CD14-positive monocyte (primary cell): ENCODE data around the gene C5. TPM values are rescaled to one million over a fixed set of nuclear protein-coding genes. Genes with fewer than 3 reads are reported as not detected.

Experiments
- DNase-seq, 3 donors: peaks; one replicate each; pipeline ENCODE4 v3.0.0-alpha.2; 2011 to 2022
- H2AFZ ChIP-seq: 2 replicates; pipeline ENCODE4 v1.6.0; 2012; ENCODE audit warnings: mild to moderate bottlenecking, low read depth, low read length, inconsistent platforms; ENCODE audit not compliant: insufficient read depth, poor library complexity, severe bottlenecking
- H3K27ac ChIP-seq, 2 donors: 1 replicate in 1 of 2; 2 replicates in 1 of 2; pipeline ENCODE4 v1.5.1; 2012 to 2013; ENCODE audit warnings: low read length in 2 of 2, control low read depth in 1 of 2, inconsistent platforms in 1 of 2, low read depth in 1 of 2, mild to moderate bottlenecking in 1 of 2
- H3K27me3 ChIP-seq, 2 donors: one replicate each; pipeline versions ENCODE4 v1.6.0 to v1.6.1; 2011 to 2013; ENCODE audit warnings: low read length in 2 of 2; ENCODE audit not compliant: control insufficient read depth in 2 of 2, insufficient read depth in 2 of 2
- H3K36me3 ChIP-seq, 2 donors: replicated peaks in 1 of 2; 1 replicate in 1 of 2; 2 replicates in 1 of 2; pipeline versions ENCODE4 v1.5.1 to v1.6.1; 2012 to 2013; ENCODE audit warnings: low read length in 2 of 2, control low read depth in 1 of 2, inconsistent platforms in 1 of 2, mild to moderate bottlenecking in 1 of 2; ENCODE audit not compliant: insufficient read depth in 2 of 2, control insufficient read depth in 1 of 2
- H3K4me1 ChIP-seq, 2 donors: 1 replicate in 1 of 2; 2 replicates in 1 of 2; pipeline versions ENCODE4 v1.5.1 to v1.6.1; 2012 to 2013; ENCODE audit warnings: low read length in 2 of 2, control low read depth in 1 of 2, inconsistent platforms in 1 of 2, mild to moderate bottlenecking in 1 of 2, moderate library complexity in 1 of 2; ENCODE audit not compliant: insufficient read depth in 2 of 2, control insufficient read depth in 1 of 2
- H3K4me2 ChIP-seq: replicated peaks from 2 replicates; pipeline ENCODE3; 2012; ENCODE audit warnings: low read length, moderate library complexity, mild to moderate bottlenecking; ENCODE audit not compliant: poor library complexity, severe bottlenecking; ENCODE audit errors: extremely low read depth
- H3K4me3 ChIP-seq, 3 experiments: fragments of 200-600 bp in 1 of 3; sonication (generic) in 1 of 3; replicated peaks in 1 of 3; 1 replicate in 2 of 3; 2 replicates in 1 of 3; pipeline ENCODE4 v1.5.1; 2011 to 2013; ENCODE audit warnings: low read length in 3 of 3, mild to moderate bottlenecking in 3 of 3, control low read depth in 2 of 3, low read depth in 2 of 3, inconsistent platforms in 1 of 3, moderate library complexity in 1 of 3
- H3K79me2 ChIP-seq: 2 replicates; pipeline ENCODE4 v1.6.0; 2012; ENCODE audit warnings: mild to moderate bottlenecking, control low read depth, inconsistent platforms, low read length, moderate library complexity; ENCODE audit not compliant: insufficient read depth
- H3K9ac ChIP-seq: 2 replicates; pipeline ENCODE4 v1.6.0; 2017; ENCODE audit warnings: low read length, mild to moderate bottlenecking; ENCODE audit not compliant: insufficient read depth, poor library complexity, severe bottlenecking
- H3K9me3 ChIP-seq, 2 donors: replicated peaks in 1 of 2; 1 replicate in 1 of 2; 2 replicates in 1 of 2; pipeline versions ENCODE4 v1.5.1 to v1.6.1; 2012 to 2013; ENCODE audit warnings: low read length in 2 of 2, control low read depth in 1 of 2; ENCODE audit not compliant: control insufficient read depth in 1 of 2, insufficient read depth in 1 of 2
- H4K20me1 ChIP-seq: 2 replicates; pipeline ENCODE4 v1.6.0; 2012; ENCODE audit warnings: mild to moderate bottlenecking, low read length, control low read depth, moderate library complexity; ENCODE audit not compliant: insufficient read depth
- H3K27ac Mint-ChIP-seq, 7 donors: one replicate each; pipeline ENCODE4 v1.8.0; 2020; ENCODE audit warnings: mild to moderate bottlenecking in 7 of 7, mixed read lengths in 7 of 7, moderate library complexity in 6 of 7, inconsistent platforms in 2 of 7
- H3K27me3 Mint-ChIP-seq, 3 donors: one replicate each; pipeline ENCODE4 v1.8.0; 2021 to 2022; ENCODE audit warnings: low read depth in 3 of 3, mild to moderate bottlenecking in 3 of 3, mixed read lengths in 3 of 3, moderate library complexity in 3 of 3, inconsistent platforms in 1 of 3
- H3K36me3 Mint-ChIP-seq, 2 donors: one replicate each; pipeline ENCODE4 v1.8.0; 2020; ENCODE audit warnings: mixed read lengths in 2 of 2, inconsistent platforms in 1 of 2, mild to moderate bottlenecking in 1 of 2
- H3K4me1 Mint-ChIP-seq: one replicate; pipeline ENCODE4 v1.8.0; 2020; ENCODE audit warnings: mild to moderate bottlenecking, mixed read lengths
- H3K4me3 Mint-ChIP-seq, 2 donors: one replicate each; pipeline ENCODE4 v1.8.0; 2020; ENCODE audit warnings: mild to moderate bottlenecking in 2 of 2, mixed read lengths in 2 of 2, moderate library complexity in 1 of 2
- H3K9me3 Mint-ChIP-seq, 7 donors: one replicate each; pipeline ENCODE4 v1.8.0; 2020 to 2022; ENCODE audit warnings: mixed read lengths in 7 of 7, mild to moderate bottlenecking in 6 of 7, moderate library complexity in 6 of 7, inconsistent platforms in 2 of 7
- WGBS: methylation state at CpG from one replicate; pipeline ENCODE4 v1.1.5; 2013; ENCODE audit warnings: missing lambda C conversion rate; ENCODE audit not compliant: insufficient coverage; 5-methylcytosine and 5-hydroxymethylcytosine counted together
- intact Hi-C, 2 donors: fragments of 100-400 bp; cut with micrococcal nuclease; formaldehyde crosslinking; loops; one replicate each; pipeline versions ENCODE4 v1.15.0 to v1.15.1; 2023
- polyA plus RNA-seq, 3 donors: library from polyadenylated mRNA; depleted of rRNA in 1 of 3; unstranded in 2 of 3; stranded (reverse) in 1 of 3; fragments of 300-500 nt in 2 of 3; fragments of >200 nt in 1 of 3; fragmentation: Illumina TruSeq in 2 of 3; gene quantifications; 1 replicate in 2 of 3; 2 replicates in 1 of 3; pipeline ENCODE4 v1.2.3, GENCODE V29; 2012 to 2021
- TF ChIP-seq, protein P1 (sequence below): fragments of 200-600 bp; IDR thresholded peaks from one replicate; pipeline ENCODE4 v1.8.0; 2022; ENCODE audit warnings: antibody characterized with exemption, mild to moderate bottlenecking

C5 gene
- polyA plus RNA-seq, 3 donors, result 0.66 to 3.5 (median 1.2) TPM

DNA sequence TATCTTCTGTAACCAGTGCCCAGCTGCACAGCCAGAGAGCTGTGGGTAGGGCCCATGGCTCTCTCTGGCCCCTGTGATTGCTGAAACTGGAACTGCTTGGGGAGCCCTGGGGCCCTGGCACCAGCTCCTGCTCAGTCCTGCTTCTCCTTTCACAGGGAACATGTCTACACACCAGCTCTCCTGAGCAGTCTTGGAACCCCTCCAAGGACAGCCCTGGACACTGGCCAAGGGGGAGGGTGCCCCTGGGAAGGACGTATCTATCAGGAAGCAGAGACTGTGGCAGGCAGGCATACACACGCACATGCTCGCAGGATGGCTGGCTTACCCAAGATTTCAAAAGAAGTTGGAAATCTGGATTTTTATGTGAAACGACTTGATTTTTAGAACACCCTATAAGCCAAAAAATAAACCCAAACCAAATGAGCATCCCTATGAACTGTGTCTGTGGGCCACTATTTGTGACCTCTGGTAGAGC lies 114.7 kb downstream of the C5 start:
- no peaks in the 10 kb centered on the region for H3K79me2 ChIP-seq
- 0% methylated on average over 1 of the region's 4 CpGs for WGBS
- H3K9me3 Mint-ChIP-seq, result no peaks in the 10 kb centered on the region
- H3K27me3 Mint-ChIP-seq, result peaks cover 0 to 3% (median 0%) of the 10 kb centered on the region in 3 donors
- H3K4me2 ChIP-seq, result peak overlapping the region; percentile 57
- H3K4me3 ChIP-seq, result peak overlapping the region in 1 of 3 experiments; percentile 44
- H3K4me1 Mint-ChIP-seq, result peaks cover 57% of the 10 kb centered on the region
- H3K4me1 ChIP-seq, result peaks cover 56 to 64% of the 10 kb centered on the region in 2 donors
- H3K36me3 ChIP-seq, result no peaks in the 10 kb centered on the region
- H2AFZ ChIP-seq, result peak overlapping the region; percentile 26
- no peaks in the 10 kb centered on the region for H4K20me1 ChIP-seq
- intact Hi-C loops, result loop anchor here in 1 of 2 donors (2.0 kb wide), 1 partner anchor 59 kb away; the partner anchor contains the start of gene PHF19
- H3K27ac ChIP-seq, result peak overlapping the region; percentile 78 to 90
- no peaks in the 10 kb centered on the region for H3K9me3 ChIP-seq
- peak overlapping the region; percentile 50 for H3K9ac ChIP-seq
- DNase-seq, result peak; percentile 89 to 96 (median 90)
- peak overlapping the region; percentile 12 to 79 for H3K4me3 Mint-ChIP-seq
- TF ChIP-seq, protein P1, sequence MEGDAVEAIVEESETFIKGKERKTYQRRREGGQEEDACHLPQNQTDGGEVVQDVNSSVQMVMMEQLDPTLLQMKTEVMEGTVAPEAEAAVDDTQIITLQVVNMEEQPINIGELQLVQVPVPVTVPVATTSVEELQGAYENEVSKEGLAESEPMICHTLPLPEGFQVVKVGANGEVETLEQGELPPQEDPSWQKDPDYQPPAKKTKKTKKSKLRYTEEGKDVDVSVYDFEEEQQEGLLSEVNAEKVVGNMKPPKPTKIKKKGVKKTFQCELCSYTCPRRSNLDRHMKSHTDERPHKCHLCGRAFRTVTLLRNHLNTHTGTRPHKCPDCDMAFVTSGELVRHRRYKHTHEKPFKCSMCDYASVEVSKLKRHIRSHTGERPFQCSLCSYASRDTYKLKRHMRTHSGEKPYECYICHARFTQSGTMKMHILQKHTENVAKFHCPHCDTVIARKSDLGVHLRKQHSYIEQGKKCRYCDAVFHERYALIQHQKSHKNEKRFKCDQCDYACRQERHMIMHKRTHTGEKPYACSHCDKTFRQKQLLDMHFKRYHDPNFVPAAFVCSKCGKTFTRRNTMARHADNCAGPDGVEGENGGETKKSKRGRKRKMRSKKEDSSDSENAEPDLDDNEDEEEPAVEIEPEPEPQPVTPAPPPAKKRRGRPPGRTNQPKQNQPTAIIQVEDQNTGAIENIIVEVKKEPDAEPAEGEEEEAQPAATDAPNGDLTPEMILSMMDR, result no peak
- H3K27me3 ChIP-seq, result no peaks in the 10 kb centered on the region
- H3K27ac Mint-ChIP-seq, result peak overlapping the region; percentile 88 to 97 (median 94)
- peaks cover 0 to 1% of the 10 kb centered on the region in 2 donors for H3K36me3 Mint-ChIP-seq

DNA sequence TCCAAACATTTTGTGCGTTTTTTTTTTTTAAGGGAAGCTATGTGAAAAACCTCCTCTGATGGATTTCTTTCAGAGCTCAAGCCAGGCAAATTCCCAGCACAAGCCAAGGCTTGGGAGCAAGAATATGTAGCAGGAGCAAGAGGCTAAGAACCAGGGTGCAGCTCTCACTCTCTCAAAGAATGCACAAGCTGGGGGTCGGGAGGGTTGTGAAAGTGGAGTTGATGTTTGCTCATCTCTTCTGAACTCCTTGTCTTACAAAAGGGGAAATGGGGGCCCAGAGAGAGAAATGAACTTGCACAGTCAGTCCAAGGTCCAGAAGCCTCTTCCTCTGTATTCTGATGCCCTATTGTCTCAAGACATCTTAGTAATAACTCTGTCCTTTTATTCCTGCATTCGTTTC lies 115.8 kb downstream of the C5 start:
- no peaks in the 10 kb centered on the region for H4K20me1 ChIP-seq
- TF ChIP-seq, protein P1, result no peak
- intact Hi-C loops, result loop anchor here in 1 of 2 donors (2.0 kb wide), 1 partner anchor 57 kb away; the partner anchor contains the start of gene PHF19
- 0% methylated on average over 2 of the region's 3 CpGs for WGBS
- Mint-ChIP-seq H3K27ac (peak overlapping the region; percentile 88 to 97 (median 94)), H3K4me3 (peak overlapping the region; percentile 31 to 75), H3K36me3 (peaks cover 0 to 1% of the 10 kb centered on the region in 2 donors), H3K4me1 (peaks cover 67% of the 10 kb centered on the region), H3K27me3 (peaks cover 0 to 3% (median 0%) of the 10 kb centered on the region in 3 donors), H3K9me3 (no peaks in the 10 kb centered on the region)
- H3K79me2 ChIP-seq, result no peaks in the 10 kb centered on the region
- H3K27ac ChIP-seq, result peak overlapping the region; percentile 78 to 90
- H3K4me1 ChIP-seq, result peaks cover 67 to 75% of the 10 kb centered on the region in 2 donors
- no peaks in the 10 kb centered on the region for H3K27me3 ChIP-seq
- H3K9me3 ChIP-seq, result no peaks in the 10 kb centered on the region
- H3K4me3 ChIP-seq, result peak overlapping the region in 1 of 3 experiments; percentile 44
- peak; percentile 73 to 89 (median 81) for DNase-seq
- H3K9ac ChIP-seq, result peak overlapping the region; percentile 50
- H3K36me3 ChIP-seq, result no peaks in the 10 kb centered on the region
- no peak overlapping the region for H2AFZ ChIP-seq
- H3K4me2 ChIP-seq, result peak overlapping the region; percentile 57
